HepG2 (cell line): ENCODE data around the gene RPS5. TPM values are rescaled to one million over a fixed set of nuclear protein-coding genes. Genes with fewer than 3 reads are reported as not detected.

Experiments used
- CEBPB ChIP-seq: IDR thresholded peaks from 2 replicates; pipeline ENCODE4 v1.6.1; 2011; ENCODE audit warnings: low read depth, low read length, improper control_type of control experiment, borderline replicate concordance
- CERS6 ChIP-seq: sonication (generic); formaldehyde crosslinking; IDR thresholded peaks from 2 replicates; pipeline ENCODE4 v1.5.0; 2020; ENCODE audit warnings: missing genetic modification reagents
- KLF16 ChIP-seq, 2 experiments: sonication (generic) in 1 of 2; formaldehyde crosslinking in 1 of 2; IDR thresholded peaks; 2 replicates each; pipeline versions ENCODE4 v1.6.1 to v1.8.0; 2016 to 2023; ENCODE audit warnings: missing genetic modification reagents in 2 of 2, missing compliant biosample characterization in 1 of 2
- LBX2 ChIP-seq: sonication (generic); formaldehyde crosslinking; IDR thresholded peaks from 2 replicates; pipeline ENCODE4 v1.5.0; 2020; ENCODE audit warnings: missing genetic modification reagents, mild to moderate bottlenecking, borderline replicate concordance
- NFATC3 ChIP-seq: sonication (generic); formaldehyde crosslinking; IDR thresholded peaks from 2 replicates; pipeline ENCODE4 v1.5.1; 2020; ENCODE audit warnings: mild to moderate bottlenecking, missing genetic modification reagents
- RAD51 ChIP-seq: fragments of 450-650 bp; IDR thresholded peaks from 2 replicates; pipeline ENCODE4 v1.6.1; 2016; ENCODE audit warnings: borderline replicate concordance
- RBM39 ChIP-seq: fragments of 200-400 bp; formaldehyde crosslinking; IDR thresholded peaks from one replicate; pipeline ENCODE4 v1.6.1; 2018; ENCODE audit warnings: antibody characterized with exemption, mild to moderate bottlenecking, low read depth, low read length; ENCODE audit not compliant: poor library complexity, severe bottlenecking
- REST ChIP-seq, 2 experiments: IDR thresholded peaks; 2 replicates each; pipeline ENCODE4 v1.6.1; 2011 to 2012; ENCODE audit warnings: low read length in 2 of 2, borderline replicate concordance in 1 of 2, low read depth in 1 of 2, mild to moderate bottlenecking in 1 of 2, moderate library complexity in 1 of 2
- SIX4 ChIP-seq: sonication (generic); formaldehyde crosslinking; IDR thresholded peaks from 2 replicates; pipeline ENCODE4 v1.4.0; 2020; ENCODE audit warnings: missing genetic modification reagents
- SP140L ChIP-seq: sonication (generic); formaldehyde crosslinking; IDR thresholded peaks from 2 replicates; pipeline ENCODE4 v1.4.0; 2020; ENCODE audit warnings: missing genetic modification reagents, borderline replicate concordance
- TERF1 ChIP-seq: sonication (generic); formaldehyde crosslinking; IDR thresholded peaks from 2 replicates; pipeline ENCODE4 v1.8.0; 2022; ENCODE audit warnings: mild to moderate bottlenecking, missing genetic modification reagents, moderate library complexity
- TOE1 ChIP-seq: sonication (generic); formaldehyde crosslinking; IDR thresholded peaks from 2 replicates; pipeline ENCODE4 v1.4.0; 2020; ENCODE audit warnings: mild to moderate bottlenecking, missing genetic modification reagents
- ZBTB1 ChIP-seq: sonication (generic); formaldehyde crosslinking; IDR thresholded peaks from 2 replicates; pipeline ENCODE4 v1.4.0; 2020; ENCODE audit warnings: missing genetic modification reagents, borderline replicate concordance
- ZC3H13 ChIP-seq: sonication (generic); formaldehyde crosslinking; IDR thresholded peaks from 2 replicates; pipeline ENCODE4 v1.8.1; 2023; ENCODE audit warnings: mild to moderate bottlenecking, missing genetic modification reagents, moderate library complexity
- ZNF550 ChIP-seq: sonication (generic); formaldehyde crosslinking; IDR thresholded peaks from 2 replicates; pipeline ENCODE4 v1.4.0; 2020; ENCODE audit warnings: mild to moderate bottlenecking, missing genetic modification reagents, borderline replicate concordance
- ZNF7 ChIP-seq: IDR thresholded peaks from 2 replicates; pipeline ENCODE4 v1.6.1; 2016; ENCODE audit warnings: missing biosample characterization, missing genetic modification reagents
- ZNF773 ChIP-seq: sonication (generic); formaldehyde crosslinking; IDR thresholded peaks from 2 replicates; pipeline ENCODE4 v1.4.0; 2020; ENCODE audit warnings: missing genetic modification reagents, borderline replicate concordance
- ZSCAN5A ChIP-seq: sonication (generic); formaldehyde crosslinking; IDR thresholded peaks from 2 replicates; pipeline ENCODE4 v1.8.0; 2022; ENCODE audit warnings: mild to moderate bottlenecking, missing genetic modification reagents, borderline replicate concordance
- polyA plus RNA-seq, 8 experiments: library from polyadenylated mRNA; depleted of rRNA in 3 of 8; stranded (reverse) in 7 of 8; unstranded in 1 of 8; fragments of >200 nt; fragmentation: Illumina TruSeq in 4 of 8; extraction: Trizol in 4 of 8; gene quantifications; 2 replicates each; pipeline versions ENCODE4 v1.2.1 to v1.2.3, GENCODE V29; 2011 to 2016; ENCODE audit warnings: low read depth in 4 of 8, missing spikeins in 1 of 8, mixed read lengths in 1 of 8; ENCODE audit not compliant: insufficient read depth in 1 of 8
- total RNA-seq, 5 experiments: library from RNA; depleted of rRNA; stranded (reverse); fragments of >200 nt; fragmentation: Illumina TruSeq; extraction: Trizol; gene quantifications; 2 replicates each; pipeline ENCODE4 v1.2.3, GENCODE V29; 2016; ENCODE audit warnings: low read depth in 1 of 5

Gene RPS5
- total and polyA plus RNA-seq, 2 of the 13 experiments (the other 11 are each of a cell fraction or from before 2014, with no cell fraction given): 1,544 to 4,408 TPM

- no peak for TF ChIP-seq ZBTB1 (CRISPR knock-in tag)
- TF ChIP-seq REST (IDR thresholded peaks at IDR 0.05; ENCODE audit: borderline replicate concordance in 1 of 2, low read depth in 1 of 2, low read length in 2 of 2): peak in 1 of 2 experiments; percentile 42; a peak in 1 of 4 replicates
- TF ChIP-seq RBM39: peak; percentile 92
- peak; percentile 89; the same call in 1 of the 2 replicates for TF ChIP-seq LBX2 (CRISPR knock-in tag)
- no peak for TF ChIP-seq TERF1 (CRISPR knock-in tag)
- peak; percentile 88 for TF ChIP-seq ZC3H13 (CRISPR knock-in tag)
- TF ChIP-seq RAD51: no peak
- TF ChIP-seq ZSCAN5A (CRISPR knock-in tag): peak; percentile 37; the same call in 1 of the 2 replicates
- TF ChIP-seq TOE1 (CRISPR knock-in tag): peak; percentile 54; the same call in 1 of the 2 replicates
- TF ChIP-seq CEBPB: no peak
- TF ChIP-seq ZNF7 (CRISPR knock-in tag): no peak
- peak; percentile 49; the same call in 1 of the 2 replicates for TF ChIP-seq SP140L
- TF ChIP-seq ZNF550 (CRISPR knock-in tag): no peak; the same call in 1 of the 2 replicates
- TF ChIP-seq KLF16 (CRISPR knock-in tag; IDR thresholded peaks at IDR 0.05): peak in 1 of 2 experiments; percentile 95; a peak in 2 of 4 replicates
- TF ChIP-seq CERS6 (CRISPR knock-in tag): no peak
- TF ChIP-seq ZNF773 (CRISPR knock-in tag): peak; percentile 75; the same call in 1 of the 2 replicates
- peak; percentile 43 for TF ChIP-seq SIX4 (CRISPR knock-in tag)
- no peak for TF ChIP-seq NFATC3
Observed at GRCh38 chr19:58380662-58381459, 6.2 kb upstream of the RPS5 start, which contains the start of gene ZNF837 (continued).
